Astrocyte (in vitro differentiated cells and primary cell): Measurements from ENCODE around the gene TNPO1.

Experiments
- CTCF ChIP-seq: IDR thresholded peaks from 2 replicates; pipeline ENCODE4 v1.5.1; 2011; ENCODE audit warnings: low read depth, mild to moderate bottlenecking, inconsistent platforms, low read length, moderate library complexity; ENCODE audit not compliant: insufficient read depth
- EZH2 ChIP-seq: IDR thresholded peaks from 2 replicates; pipeline ENCODE4 v1.6.1; 2012; ENCODE audit warnings: mild to moderate bottlenecking, low read length, inconsistent platforms; ENCODE audit not compliant: insufficient read depth

- TF ChIP-seq CTCF (no peak), EZH2 (no peak)
Measured at GRCh38 chr5:72847989-72848473, 31.6 kb downstream of the TNPO1 start.
